COLO668 (cell line): ENCODE results near the gene FBXO10.
"Not testable (repeated sequence)": the region's sequence is repeated elsewhere in the genome, so short reads cannot be mapped to it uniquely, and the experiment has no call there.

Experiments
- DNase-seq: peaks from one replicate; lab custom pipeline; 2025; ENCODE audit not compliant: unreplicated experiment; lab: John Stamatoyannopoulos, UW

Gene FBXO10

GRCh38 chr9:37550781-37551180 lies 25.4 kb downstream of the FBXO10 start:
- DNase-seq, result no peak

- no peak for DNase-seq
These were observed 26.7 kb downstream of the FBXO10 start for GRCh38 chr9:37549527-37549926.

GRCh38 chr9:37547328-37547878 lies 28.8 kb downstream of the FBXO10 start:
- DNase-seq, result no peak

DNA sequence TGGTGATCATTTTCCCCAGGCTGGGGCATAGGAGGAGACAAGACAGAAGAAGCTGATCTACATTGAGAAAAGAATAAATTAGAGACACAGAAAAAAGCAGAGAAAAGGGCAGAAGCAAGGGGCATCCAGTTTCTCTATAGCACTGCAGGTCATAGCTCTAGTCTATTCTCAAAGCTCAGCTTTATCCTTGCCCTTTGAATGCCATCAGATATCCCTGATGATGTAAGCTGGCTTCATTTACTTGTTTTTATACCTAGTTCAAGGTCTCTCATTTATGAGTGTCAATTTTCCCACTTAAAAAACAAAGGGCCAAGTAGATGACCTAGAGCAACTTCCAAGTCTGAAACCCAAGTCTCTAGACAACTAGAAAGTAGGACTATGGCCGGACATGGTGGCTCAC lies 32.7 kb downstream of the FBXO10 start:
- DNase-seq, result no peak

- no peak for DNase-seq
These were observed 33.3 kb downstream of the FBXO10 start for GRCh38 chr9:37542895-37543294.

DNA sequence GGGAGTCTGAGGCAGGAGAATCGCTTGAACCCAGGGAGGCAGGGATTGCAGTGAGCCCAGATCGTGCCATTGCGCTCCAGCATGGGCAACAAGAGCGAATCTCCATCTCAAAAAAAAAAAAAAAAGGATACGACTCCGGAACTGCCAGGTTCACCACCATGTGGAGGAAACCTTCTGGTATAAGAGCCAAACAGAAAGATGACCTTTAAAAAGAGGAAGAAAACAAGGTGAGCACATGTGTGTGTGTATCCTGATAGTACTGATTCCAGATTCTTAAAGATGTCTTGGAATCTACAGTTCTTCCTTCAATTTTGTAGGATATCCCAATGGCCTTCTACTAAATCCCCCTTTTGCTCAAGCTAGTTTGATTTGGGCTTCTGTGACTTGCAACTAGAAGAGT lies 33.7 kb downstream of the FBXO10 start:
- no peak for DNase-seq

- no peak for DNase-seq
These were observed 34.7 kb downstream of the FBXO10 start for GRCh38 chr9:37541465-37541864.

- DNase-seq, result no peak
These were observed 35.5 kb downstream of the FBXO10 start for GRCh38 chr9:37540634-37541033.

GRCh38 chr9:37539634-37540033 lies 36.5 kb downstream of the FBXO10 start:
- DNase-seq, result no peak

DNA sequence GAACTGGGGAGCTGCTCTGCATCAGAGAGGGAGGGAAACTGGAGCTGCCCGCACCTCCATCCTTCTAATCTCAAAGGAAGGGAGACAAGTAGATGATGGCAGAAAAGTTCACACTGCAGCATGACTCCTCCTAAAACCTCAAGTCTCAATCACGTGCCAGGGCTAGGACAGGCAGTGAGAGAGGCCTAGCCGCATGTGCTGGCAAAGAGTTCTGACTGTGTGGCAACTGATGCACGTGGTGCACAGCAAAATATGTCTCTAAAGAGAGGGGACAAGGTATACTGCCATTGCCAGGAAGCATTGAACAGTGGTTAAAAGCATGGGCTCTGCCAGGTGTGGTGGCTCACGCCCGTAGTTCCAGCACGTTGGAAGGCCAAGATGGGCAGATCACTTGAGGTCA lies 38.1 kb downstream of the FBXO10 start:
- no peak for DNase-seq

- DNase-seq, result no peak
These were observed 41.3 kb downstream of the FBXO10 start for GRCh38 chr9:37534901-37535300.

GRCh38 chr9:37534412-37534811 lies 41.8 kb downstream of the FBXO10 start:
- no peak for DNase-seq

- no peak for DNase-seq
These were observed 44.5 kb downstream of the FBXO10 start for GRCh38 chr9:37531699-37532098.

DNA sequence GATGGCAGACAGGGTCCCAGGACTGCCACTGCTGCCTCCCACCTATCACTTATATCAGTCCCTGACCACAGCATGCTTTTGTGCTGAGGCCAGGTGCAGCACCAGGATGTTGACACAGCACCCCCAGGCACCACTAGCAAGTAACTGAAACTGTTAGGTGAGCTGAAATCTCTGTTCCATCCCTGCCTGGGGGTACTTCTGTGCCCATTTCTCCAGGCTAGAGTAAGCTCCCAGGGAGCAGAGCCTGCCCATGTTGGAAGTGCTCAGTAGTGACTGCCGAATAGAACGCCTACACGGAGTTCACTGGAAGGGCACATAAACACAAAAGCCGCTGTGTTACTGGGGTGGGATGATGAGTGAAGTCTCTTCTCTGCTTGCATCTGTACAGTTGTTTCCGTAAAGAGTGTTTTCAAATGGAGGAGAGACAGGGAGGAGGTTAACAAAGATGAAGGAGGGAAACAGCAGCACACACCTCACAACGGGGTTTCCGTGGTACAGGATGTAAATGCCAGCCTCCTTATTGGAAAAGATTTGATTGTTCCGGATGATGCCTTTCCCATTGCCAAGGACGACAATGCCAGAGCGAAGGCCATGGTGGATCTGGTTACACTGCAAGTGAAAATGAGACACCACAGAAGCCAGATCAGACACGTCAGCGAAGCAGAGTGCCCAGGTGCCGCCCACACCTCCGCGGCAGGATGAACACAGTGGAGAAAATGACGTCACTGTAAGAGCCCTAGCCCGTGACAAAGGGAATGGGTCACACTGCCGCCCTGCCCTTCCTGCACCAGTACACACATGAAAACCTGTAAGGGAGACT lies 47.3 kb downstream of the FBXO10 start:
- DNase-seq, result peak; percentile 32

- DNase-seq, result no peak
These were observed 52.3 kb downstream of the FBXO10 start for GRCh38 chr9:37523916-37524315.

GRCh38 chr9:37522971-37523370 lies 53.2 kb downstream of the FBXO10 start:
- no peak for DNase-seq

DNA sequence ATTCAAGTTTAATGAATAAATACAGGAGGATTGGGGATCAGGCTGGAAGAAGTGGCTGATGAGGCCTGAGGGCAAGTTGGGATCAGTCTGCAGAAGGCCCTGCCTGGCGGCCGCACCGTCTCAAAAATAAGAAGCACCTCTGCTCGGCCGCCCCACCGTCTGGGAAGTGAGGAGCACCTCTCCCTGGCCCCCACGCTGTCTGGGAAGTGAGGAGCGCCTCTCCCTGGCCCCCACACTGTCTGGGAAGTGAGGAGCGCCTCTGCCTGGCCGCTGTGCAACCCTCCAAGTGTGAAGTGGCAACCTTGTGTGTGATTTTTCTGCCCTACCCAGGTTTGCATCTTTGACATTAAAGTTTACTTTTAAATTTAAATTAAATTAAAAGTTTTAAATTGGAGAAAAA lies 55.1 kb downstream of the FBXO10 start:
- no peak for DNase-seq

DNA sequence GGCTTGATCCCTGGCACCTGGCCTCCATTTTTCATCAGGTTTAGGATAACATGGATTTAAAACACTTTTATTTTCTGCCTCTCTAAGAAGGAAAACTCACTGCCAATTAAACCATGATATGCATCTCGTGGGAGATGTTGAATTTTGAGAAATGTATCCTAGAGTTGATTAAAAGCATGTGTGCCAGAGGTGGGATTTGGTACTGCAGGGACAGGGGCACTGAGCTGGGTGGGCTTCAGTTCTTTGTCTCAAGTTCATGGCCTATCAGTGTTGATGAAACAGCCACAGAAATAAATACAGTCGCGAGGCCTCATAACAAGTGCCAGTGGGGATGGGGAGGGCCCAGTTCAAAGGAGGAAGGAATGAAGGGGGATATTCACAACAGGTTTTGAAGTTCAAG lies 55.5 kb downstream of the FBXO10 start:
- no peak for DNase-seq

DNA sequence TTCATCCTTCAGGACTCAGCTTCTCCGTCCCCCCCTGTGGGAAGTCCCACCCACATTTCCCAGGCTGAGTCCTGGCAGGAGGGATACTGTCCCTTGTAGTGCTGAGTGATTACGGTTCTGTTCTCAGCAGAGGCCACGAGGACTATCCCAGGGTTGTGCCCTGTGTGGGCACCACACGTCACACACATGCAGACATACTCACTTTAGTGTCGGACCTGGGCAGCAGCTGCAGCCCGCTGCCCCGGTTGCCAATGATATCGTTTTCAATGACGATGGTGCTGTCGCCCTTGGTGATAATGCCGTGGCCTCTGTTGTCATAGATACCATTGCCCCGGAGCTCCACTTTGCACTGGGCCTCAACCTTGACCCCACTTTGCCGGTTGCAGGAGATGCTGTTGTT lies 58.3 kb downstream of the FBXO10 start:
- no peak for DNase-seq

GRCh38 chr9:37515620-37516258 lies 60.4 kb downstream of the FBXO10 start:
- no peak for DNase-seq

DNA sequence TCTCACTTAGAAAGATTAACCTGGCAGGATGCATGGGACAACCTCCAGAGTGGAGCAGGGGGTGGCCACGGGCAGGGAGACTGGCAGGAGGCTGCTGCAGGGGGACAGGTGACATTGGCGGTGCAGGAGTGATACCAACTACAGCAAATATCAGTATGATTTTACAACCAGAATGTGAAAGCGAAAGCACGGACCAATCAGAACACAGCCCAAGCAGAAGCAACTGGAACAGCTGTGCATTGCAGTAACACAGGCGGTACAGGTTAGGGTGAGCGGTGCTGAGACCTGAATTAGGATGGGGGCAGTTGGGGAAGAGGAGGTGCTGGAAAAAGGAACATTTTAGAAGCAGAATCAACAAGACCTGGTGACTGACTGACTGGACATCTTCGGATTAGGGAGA lies 61.2 kb downstream of the FBXO10 start:
- DNase-seq, result no peak

DNA sequence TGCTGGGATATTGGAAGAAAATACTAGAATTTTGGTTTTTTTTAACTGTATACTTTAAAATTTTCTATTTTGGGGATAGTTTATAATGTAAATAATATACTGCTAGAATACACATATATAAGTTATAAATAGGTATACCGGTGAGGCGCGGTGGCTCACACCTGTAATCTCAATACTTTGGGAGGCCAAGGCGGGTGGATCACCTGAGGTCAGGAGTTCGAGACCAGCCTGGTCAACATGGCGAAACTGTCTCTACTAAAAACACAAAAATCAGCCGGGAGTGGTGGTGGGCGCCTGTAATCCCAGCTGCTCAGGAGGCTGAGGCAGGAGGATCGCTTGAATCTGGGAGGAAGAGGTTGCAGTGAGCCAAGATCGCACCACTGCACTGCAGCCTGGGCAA lies 61.8 kb downstream of the FBXO10 start:
- not testable (repeated sequence) for DNase-seq
